Hindlimb muscle (tissue), 1 donor: Measurements from ENCODE around the gene PROSER3. TPM values are rescaled to one million over a fixed set of nuclear protein-coding genes. Genes with fewer than 3 reads are reported as not detected.

Experiments used
- DNase-seq: peaks from one replicate; pipeline ENCODE4 v3.0.0-alpha.2; 2013
- polyA plus RNA-seq: library from polyadenylated mRNA; unstranded; fragments of 120-200 nt; gene quantifications from one replicate; pipeline ENCODE4 v1.2.1, GENCODE V29; 2013; ENCODE audit not compliant: insufficient read length

Gene PROSER3
- polyA plus RNA-seq, 1 donor, result 16.3 TPM

DNA sequence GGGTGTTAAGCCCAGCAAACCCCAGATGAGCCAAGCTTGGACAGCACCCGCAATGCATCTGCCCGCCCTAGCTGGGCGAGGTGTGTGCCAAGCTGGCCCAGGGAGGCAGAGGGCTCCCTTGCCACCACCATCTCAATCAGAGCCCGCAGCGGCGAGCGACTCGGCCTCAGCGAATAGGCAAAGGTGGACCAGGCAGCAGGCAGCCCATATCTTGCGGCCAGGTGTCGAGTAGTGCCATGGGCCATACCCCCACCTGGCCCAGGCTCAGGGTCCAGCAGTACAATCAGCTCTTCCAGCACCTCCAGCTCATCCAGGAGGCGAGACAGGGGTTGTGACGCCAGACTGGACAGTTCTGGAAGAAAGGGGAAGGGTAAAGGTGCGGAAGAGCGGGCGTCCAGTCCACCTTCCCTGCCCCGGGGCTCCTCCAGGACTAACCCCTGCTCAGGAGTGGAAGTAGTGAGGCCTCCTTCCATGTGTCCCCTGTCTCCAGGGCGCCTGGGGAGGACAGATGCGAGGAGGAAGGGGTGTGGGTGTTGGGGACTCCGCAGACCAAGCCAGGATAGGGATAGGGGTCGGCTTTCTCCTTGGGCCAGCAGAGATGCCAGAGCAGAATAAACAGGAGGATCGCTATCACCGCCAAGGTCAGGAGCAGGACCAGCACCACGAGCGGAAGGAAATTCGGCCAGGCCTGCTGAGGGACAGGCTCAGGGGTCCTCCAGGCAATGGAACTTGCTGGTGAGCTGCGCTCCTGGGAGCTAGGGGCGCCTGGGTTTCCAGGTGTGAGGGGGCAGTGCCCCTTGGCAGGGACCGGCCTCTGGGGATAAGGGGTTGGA is 18.5 kb upstream of the PROSER3 start:
- no peak for DNase-seq

GRCh38 chr19:35740108-35740422 is 17.9 kb upstream of the PROSER3 start:
- no peak for DNase-seq

GRCh38 chr19:35740423-35741202 is 17.4 kb upstream of the PROSER3 start:
- peak; percentile 97 for DNase-seq

DNA sequence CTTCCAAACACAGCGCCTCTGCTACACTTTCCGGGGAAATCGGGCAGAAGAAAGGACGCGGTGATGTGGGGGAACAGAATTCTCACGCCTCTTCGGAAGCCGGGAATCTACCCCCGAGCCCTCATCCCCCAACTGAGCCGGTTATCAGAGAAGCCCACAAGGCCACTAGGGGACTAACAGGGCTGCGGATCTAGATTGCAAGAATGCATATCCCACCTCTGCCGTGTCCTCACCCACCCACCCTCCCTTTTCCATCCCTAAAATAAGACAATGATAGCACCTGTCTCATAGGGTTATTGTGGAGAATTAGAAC is 16.8 kb upstream of the PROSER3 start:
- no peak for DNase-seq

- DNase-seq, result no peak
These were observed 15.8 kb upstream of the PROSER3 start, which contains the start of gene IGFLR1 for GRCh38 chr19:35742121-35742724. TSS of gene IGFLR1 (minus strand) at chr19:35742452. CDS start at chr19:35741180, 1,272 bp downstream.

DNA sequence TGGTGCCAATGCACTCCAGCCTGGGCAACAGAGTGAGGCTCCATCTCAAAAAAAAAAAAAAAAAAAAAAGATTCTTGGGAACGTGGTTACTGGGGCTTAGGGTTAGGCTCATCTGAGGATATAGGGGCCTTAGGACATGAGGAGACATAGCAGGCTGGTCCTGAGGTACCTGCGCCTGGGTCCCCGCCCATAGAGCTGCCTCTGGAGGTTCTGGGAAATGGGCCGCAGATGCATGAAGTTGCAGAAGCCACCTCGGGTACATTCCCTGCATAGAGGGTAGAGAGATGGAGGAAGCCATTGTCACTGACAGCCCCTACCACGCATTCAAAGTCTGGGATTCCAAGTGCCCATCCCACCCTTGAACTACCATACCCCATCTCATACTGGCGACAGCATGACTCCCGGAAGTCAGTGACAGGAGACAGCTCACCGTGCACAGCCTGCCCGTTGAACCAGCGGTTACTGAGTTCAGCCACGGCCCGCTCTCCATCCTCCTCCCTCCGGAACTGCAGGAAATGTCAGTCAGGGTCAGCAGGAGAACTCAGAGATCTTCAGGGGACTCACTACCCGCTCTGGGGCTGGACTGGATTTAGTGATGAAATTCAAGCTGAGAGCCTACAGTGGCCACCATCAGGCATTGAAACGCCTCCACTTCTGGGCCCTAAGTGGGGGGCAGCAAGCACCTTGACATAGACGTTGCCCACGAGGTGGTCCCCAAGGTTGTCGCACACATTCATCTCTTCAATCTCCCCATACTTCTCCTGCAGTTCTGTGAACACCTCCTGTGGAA is 14.1 kb upstream of the PROSER3 start:
- DNase-seq, result no peak

GRCh38 chr19:35744430-35745327 is 13.3 kb upstream of the PROSER3 start:
- peak; percentile 95 for DNase-seq

- peak; percentile 100 for DNase-seq
These were observed 12.5 kb upstream of the PROSER3 start, which contains the start of the genes PSENEN and U2AF1L4 for GRCh38 chr19:35745328-35746086. TSS of gene PSENEN (plus strand) at chr19:35745651. CDS start at chr19:35745931, 280 bp downstream. TSS of gene U2AF1L4 (minus strand) at chr19:35745418. CDS start at chr19:35745391, 27 bp downstream.

GRCh38 chr19:35746087-35746462 is 11.9 kb upstream of the PROSER3 start:
- DNase-seq, result no peak

- no peak for DNase-seq
These were observed 11.4 kb upstream of the PROSER3 start for GRCh38 chr19:35746531-35746930.

GRCh38 chr19:35748106-35749020 is 9.6 kb upstream of the PROSER3 start, which contains the start of gene LIN37:
TSS of gene LIN37 (plus strand) at chr19:35748576. CDS start at chr19:35748725, 149 bp downstream.
- DNase-seq, result peak; percentile 99

GRCh38 chr19:35750167-35750566 is 7.8 kb upstream of the PROSER3 start:
- no peak for DNase-seq

GRCh38 chr19:35751839-35752745 is 5.9 kb upstream of the PROSER3 start:
- no peak for DNase-seq

DNA sequence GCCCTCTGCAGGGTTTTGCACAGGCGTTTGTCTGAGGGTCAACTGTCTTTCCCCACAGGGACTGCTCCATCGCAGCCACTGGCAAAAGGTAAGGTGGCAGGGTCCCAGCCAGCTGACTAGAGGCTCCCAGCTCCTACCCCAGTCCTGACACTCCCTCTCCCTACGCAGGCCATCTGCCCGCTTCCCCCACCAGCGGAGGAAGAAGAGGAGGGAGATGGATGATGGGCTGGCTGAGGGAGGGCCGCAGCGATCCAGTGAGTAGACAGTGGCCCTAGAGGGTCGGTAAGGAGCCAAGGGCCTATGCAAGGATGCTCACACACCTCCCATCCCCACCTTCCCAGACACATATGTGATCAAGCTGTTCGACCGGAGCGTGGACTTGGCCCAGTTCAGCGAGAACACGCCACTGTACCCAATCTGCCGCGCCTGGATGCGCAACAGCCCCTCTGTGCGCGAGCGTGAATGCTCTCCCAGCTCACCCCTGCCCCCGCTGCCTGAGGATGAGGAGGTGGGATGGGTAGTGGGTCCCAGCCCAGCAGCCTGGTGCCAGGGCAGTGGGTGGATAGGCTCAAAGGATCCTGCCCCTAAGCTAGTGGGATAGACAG is 5.1 kb upstream of the PROSER3 start:
- DNase-seq, result no peak

GRCh38 chr19:35753634-35754369 is 4.2 kb upstream of the PROSER3 start:
- DNase-seq, result no peak

DNA sequence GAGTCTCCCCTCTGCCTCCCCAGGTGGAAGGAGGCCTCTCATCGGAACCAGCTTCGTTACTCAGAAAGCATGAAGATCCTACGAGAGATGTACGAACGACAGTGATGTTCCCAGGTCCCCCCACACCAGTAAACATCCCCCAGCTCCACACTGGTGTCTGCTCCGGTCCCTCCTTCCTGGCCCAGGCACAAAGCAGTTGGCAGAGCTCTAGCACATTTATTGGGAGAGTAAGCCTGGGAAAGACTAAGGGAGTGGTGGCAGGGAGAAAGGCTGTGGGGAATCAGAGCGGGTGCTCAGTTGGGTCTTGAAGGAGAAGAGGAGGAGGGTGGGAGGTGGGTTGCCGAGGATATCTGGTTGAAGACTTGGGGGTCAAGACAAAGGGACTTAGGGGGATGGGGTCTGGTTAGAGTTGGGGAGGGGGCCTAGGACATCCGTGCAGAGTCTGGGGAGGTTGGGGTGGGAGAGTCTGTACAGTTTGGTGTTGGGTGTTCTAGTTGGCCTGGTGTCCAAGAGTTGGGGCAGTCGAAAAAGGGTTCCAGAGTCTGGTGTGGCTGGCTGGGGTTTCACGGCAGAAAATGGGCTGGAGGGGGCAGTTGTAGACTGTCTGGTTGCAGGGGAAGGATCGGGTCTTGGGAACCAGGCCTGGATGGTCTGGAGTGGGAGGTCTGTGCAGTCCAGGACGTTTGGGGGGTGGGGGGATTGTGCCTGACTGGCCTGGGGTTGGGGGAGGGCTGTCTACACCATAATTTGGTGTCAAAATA is 3.4 kb upstream of the PROSER3 start:
- no peak for DNase-seq
